GM23338 (cell line): Measurements from ENCODE around the gene ATP13A1. TPM values are rescaled to one million over a fixed set of nuclear protein-coding genes. Genes with fewer than 3 reads are reported as not detected.

Source experiments
- ATAC-seq: fragments of 200-7000 bp; cut with Tn5 transposase; 3 replicates; pipeline ENCODE4 v1.9.1; 2020
- DNase-seq: peaks from one replicate; pipeline ENCODE4 v3.0.0-alpha.2; 2015; ENCODE audit warnings: low spot score
- H2AFZ ChIP-seq: fragments of 200-600 bp; sonication (generic); 2 replicates; pipeline ENCODE4 v1.8.0; 2016; ENCODE audit warnings: antibody characterized with exemption, mild to moderate bottlenecking, moderate library complexity
- H3F3A ChIP-seq: fragments of 200-600 bp; sonication (generic); replicated peaks from 2 replicates; pipeline ENCODE4 v1.8.0; 2017; ENCODE audit warnings: antibody characterized with exemption, mixed run types, low read depth
- H3K27ac ChIP-seq: fragments of 200-600 bp; sonication (generic); 2 replicates; pipeline ENCODE4 v1.6.1; 2016; ENCODE audit warnings: low read depth
- H3K27me3 ChIP-seq: fragments of 200-600 bp; sonication (generic); 2 replicates; pipeline ENCODE4 v1.8.0; 2016; ENCODE audit warnings: mild to moderate bottlenecking, mixed run types, moderate library complexity; ENCODE audit not compliant: insufficient read depth
- H3K36me3 ChIP-seq: fragments of 200-600 bp; sonication (generic); 2 replicates; pipeline ENCODE4 v1.8.0; 2016; ENCODE audit warnings: mild to moderate bottlenecking; ENCODE audit not compliant: insufficient read depth
- H3K4me1 ChIP-seq: fragments of 200-600 bp; sonication (generic); 2 replicates; pipeline ENCODE4 v1.8.0; 2016; ENCODE audit warnings: mild to moderate bottlenecking, moderate library complexity; ENCODE audit not compliant: insufficient read depth
- H3K4me2 ChIP-seq: fragments of 200-600 bp; sonication (generic); 2 replicates; pipeline ENCODE4 v1.7.1; 2017; ENCODE audit warnings: mixed run types
- H3K4me3 ChIP-seq: fragments of 200-600 bp; sonication (generic); 2 replicates; pipeline ENCODE4 v1.6.1; 2016; ENCODE audit warnings: mixed run types
- H3K79me2 ChIP-seq: fragments of 200-600 bp; sonication (generic); replicated peaks from 2 replicates; pipeline ENCODE4 v1.8.0; 2017; ENCODE audit warnings: mild to moderate bottlenecking; ENCODE audit not compliant: insufficient read depth
- H3K9me2 ChIP-seq: fragments of 200-600 bp; sonication (generic); 2 replicates; pipeline ENCODE4 v1.8.0; 2017; ENCODE audit not compliant: insufficient read depth
- H4K20me1 ChIP-seq: fragments of 200-600 bp; sonication (generic); replicated peaks from 2 replicates; pipeline ENCODE4 v1.8.0; 2017; ENCODE audit warnings: mild to moderate bottlenecking; ENCODE audit not compliant: insufficient read depth
- H3K27ac Mint-ChIP-seq: 2 replicates; pipeline ENCODE4 v1.8.0; 2020; ENCODE audit warnings: inconsistent platforms, mild to moderate bottlenecking, moderate library complexity, mixed read lengths
- H3K27me3 Mint-ChIP-seq: 3 replicates; pipeline ENCODE4 v1.8.0; 2022; ENCODE audit warnings: low read depth, mild to moderate bottlenecking, moderate library complexity, mixed read lengths, inconsistent platforms; ENCODE audit not compliant: insufficient read depth, poor library complexity
- H3K36me3 Mint-ChIP-seq: 3 replicates; pipeline ENCODE4 v1.8.0; 2021; ENCODE audit warnings: low read depth, mild to moderate bottlenecking, inconsistent platforms, moderate library complexity, mixed read lengths
- H3K4me1 Mint-ChIP-seq: 3 replicates; pipeline ENCODE4 v1.8.0; 2020; ENCODE audit warnings: mild to moderate bottlenecking, inconsistent platforms, mixed read lengths
- H3K4me3 Mint-ChIP-seq: 3 replicates; pipeline ENCODE4 v1.8.0; 2021; ENCODE audit warnings: moderate library complexity, mild to moderate bottlenecking, inconsistent platforms, mixed read lengths
- H3K9me3 Mint-ChIP-seq: 3 replicates; pipeline ENCODE4 v1.8.0; 2020; ENCODE audit warnings: moderate library complexity, mild to moderate bottlenecking, inconsistent platforms, mixed read lengths
- CREB1 ChIP-seq: fragments of 250-450 bp; sonication (Bioruptor Pico); IDR thresholded peaks from 2 replicates; pipeline ENCODE4 v1.5.0; 2020; ENCODE audit warnings: low read depth, mild to moderate bottlenecking, moderate library complexity
- CTCF ChIP-seq, 2 experiments: fragments of 200-600 bp in 1 of 2; sonication (generic) in 1 of 2; conservative IDR thresholded peaks; 2 replicates each; pipeline versions ENCODE4 v1.5.1 to v1.6.1; 2016 to 2017; ENCODE audit warnings: antibody characterized with exemption in 2 of 2, low read depth in 2 of 2, mild to moderate bottlenecking in 2 of 2, moderate library complexity in 1 of 2
- EZH2phosphoT487 ChIP-seq: fragments of 200-600 bp; sonication (generic); IDR thresholded peaks from one replicate; pipeline ENCODE4 v1.8.1; 2018; ENCODE audit warnings: antibody characterized with exemption; ENCODE audit not compliant: unreplicated experiment
- JUNB ChIP-seq: IDR thresholded peaks from one replicate; pipeline ENCODE4 v1.6.1; 2016; ENCODE audit warnings: antibody characterized with exemption; ENCODE audit not compliant: unreplicated experiment
- NANOG ChIP-seq: IDR thresholded peaks from 2 replicates; pipeline ENCODE4 v1.6.1; 2016; ENCODE audit warnings: antibody characterized with exemption, borderline replicate concordance
- POLR2AphosphoS5 ChIP-seq: IDR thresholded peaks from 2 replicates; pipeline ENCODE4 v1.6.1; 2016; ENCODE audit warnings: antibody characterized with exemption, low read depth
- STAT1 ChIP-seq: IDR thresholded peaks from one replicate; pipeline ENCODE4 v1.6.1; 2016; ENCODE audit warnings: antibody characterized with exemption; ENCODE audit not compliant: unreplicated experiment
- ZNF114 ChIP-seq: fragments of 250-450 bp; sonication (Bioruptor Pico); IDR thresholded peaks from 2 replicates; pipeline ENCODE4 v1.5.0; 2020; ENCODE audit warnings: mild to moderate bottlenecking, moderate library complexity
- polyA plus RNA-seq: library from polyadenylated mRNA; unstranded; fragments of >200 nt; fragmentation: Nextera tagmentation; extraction: Ambion mirVana; gene quantifications from 2 replicates; pipeline ENCODE4 v1.2.1, GENCODE V29; 2016
- total RNA-seq: library from RNA; depleted of rRNA; stranded (reverse); fragments of >200 nt; shearing (Covaris generic); gene quantifications from 2 replicates; pipeline ENCODE4 v1.2.3, GENCODE V29; 2014
- TF ChIP-seq, protein P1 (sequence below): IDR thresholded peaks from 2 replicates; pipeline ENCODE4 v1.6.1; 2016; ENCODE audit warnings: antibody characterized with exemption

ATP13A1 gene
- total and polyA plus RNA-seq, 2 experiments from 2014 or later, result 38.1 to 307 TPM

DNA sequence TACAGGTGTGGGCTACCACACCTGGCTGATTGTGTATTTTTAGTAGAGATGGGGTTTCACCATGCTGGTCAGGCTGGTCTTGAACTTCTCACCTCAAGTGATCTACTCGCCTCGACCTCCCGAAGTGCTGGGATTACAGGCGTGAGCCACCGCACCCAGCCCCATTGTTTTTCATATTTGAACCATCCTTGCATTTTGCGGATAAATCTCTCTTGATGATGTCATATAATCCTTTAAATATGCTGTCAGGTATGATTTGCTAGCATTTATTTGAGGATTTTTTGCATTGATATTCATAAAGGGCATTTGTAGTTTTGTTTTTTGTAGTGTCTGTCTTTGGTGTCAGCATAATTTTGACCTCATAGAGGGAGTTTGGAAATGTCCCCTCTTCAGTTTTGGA, 10.8 kb upstream of the ATP13A1 start:
- Histone ChIP-seq H3K27me3 (no peaks in the 10 kb centered on the region), H3K27ac (no peak overlapping the region), H4K20me1 (peaks cover 66% of the 10 kb centered on the region), H3K4me3 (no peak overlapping the region), H3K4me1 (peaks cover 13% of the 10 kb centered on the region), H3K9me2 (no peaks in the 10 kb centered on the region; the same call in 1 of the 2 replicates), H3K36me3 (peaks cover 37% of the 10 kb centered on the region), H3K4me2 (no peak overlapping the region), H3K79me2 (peaks cover 91% of the 10 kb centered on the region), H2AFZ (no peak overlapping the region), H3F3A (peaks cover 21% of the 10 kb centered on the region)
- peaks cover 84% of the 10 kb centered on the region for H3K36me3 Mint-ChIP-seq
- peaks cover 9% of the 10 kb centered on the region for H3K27me3 Mint-ChIP-seq
- ATAC-seq (no peak), DNase-seq (no peak)
- peaks cover 14% of the 10 kb centered on the region for H3K9me3 Mint-ChIP-seq
- peaks cover 11% of the 10 kb centered on the region; the same call in 2 of the 3 replicates for H3K4me1 Mint-ChIP-seq
- no peak overlapping the region; the same call in 2 of the 3 replicates for H3K4me3 Mint-ChIP-seq
- H3K27ac Mint-ChIP-seq, result no peak overlapping the region
- TF ChIP-seq, protein P1, sequence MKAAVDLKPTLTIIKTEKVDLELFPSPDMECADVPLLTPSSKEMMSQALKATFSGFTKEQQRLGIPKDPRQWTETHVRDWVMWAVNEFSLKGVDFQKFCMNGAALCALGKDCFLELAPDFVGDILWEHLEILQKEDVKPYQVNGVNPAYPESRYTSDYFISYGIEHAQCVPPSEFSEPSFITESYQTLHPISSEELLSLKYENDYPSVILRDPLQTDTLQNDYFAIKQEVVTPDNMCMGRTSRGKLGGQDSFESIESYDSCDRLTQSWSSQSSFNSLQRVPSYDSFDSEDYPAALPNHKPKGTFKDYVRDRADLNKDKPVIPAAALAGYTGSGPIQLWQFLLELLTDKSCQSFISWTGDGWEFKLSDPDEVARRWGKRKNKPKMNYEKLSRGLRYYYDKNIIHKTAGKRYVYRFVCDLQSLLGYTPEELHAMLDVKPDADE, result no peak
- TF ChIP-seq CTCF (conservative IDR thresholded peaks at IDR 0.05; ENCODE audit: low read depth in 2 of 2) (no peak), POLR2AphosphoS5 (no peak), STAT1 (no peak), EZH2phosphoT487 (no peak), ZNF114 (CRISPR knock-in tag) (no peak)

DNA sequence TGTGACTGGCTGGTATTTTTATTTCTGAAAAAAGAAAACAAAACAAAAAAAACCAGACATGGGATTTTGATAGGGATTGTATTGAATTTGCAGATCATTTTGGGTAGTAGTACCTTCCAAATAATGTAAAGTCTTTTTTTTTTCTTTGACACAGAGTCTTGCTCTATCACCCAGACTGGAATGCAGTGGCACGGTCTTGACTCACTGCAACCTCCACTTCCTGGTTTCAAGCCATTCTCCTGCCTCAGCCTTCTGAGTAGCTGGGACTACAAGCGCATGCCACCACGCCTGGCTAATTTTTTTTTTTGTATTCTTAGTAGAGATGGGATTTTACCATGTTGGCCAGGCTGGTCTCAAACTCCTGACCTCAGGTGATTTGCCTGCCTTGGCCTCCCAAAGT, 9.3 kb upstream of the ATP13A1 start:
- TF ChIP-seq NANOG (no peak), JUNB (no peak), ZNF114 (CRISPR knock-in tag) (no peak), CREB1 (no peak)
- Histone ChIP-seq H4K20me1 (peaks cover 57% of the 10 kb centered on the region), H2AFZ (no peak overlapping the region), H3K27me3 (no peaks in the 10 kb centered on the region), H3K27ac (no peak overlapping the region), H3K4me2 (no peak overlapping the region), H3K9me2 (no peaks in the 10 kb centered on the region), H3K79me2 (peaks cover 82% of the 10 kb centered on the region), H3K4me1 (peaks cover 13% of the 10 kb centered on the region), H3K4me3 (no peak overlapping the region), H3F3A (peaks cover 18% of the 10 kb centered on the region), H3K36me3 (peaks cover 22% of the 10 kb centered on the region)
- DNase-seq (no peak), ATAC-seq (no peak)
- Mint-ChIP-seq H3K9me3 (peaks cover 3% of the 10 kb centered on the region; the same call in 2 of the 3 replicates), H3K27ac (no peak overlapping the region), H3K27me3 (peaks cover 15% of the 10 kb centered on the region), H3K36me3 (peaks cover 69% of the 10 kb centered on the region), H3K4me3 (no peak overlapping the region), H3K4me1 (peaks cover 17% of the 10 kb centered on the region; the same call in 2 of the 3 replicates)
